HCT116 (cell line): Measurements from ENCODE around the gene AKAP11. TPM values are rescaled to one million over a fixed set of nuclear protein-coding genes. Genes with fewer than 3 reads are reported as not detected.

ENCODE experiments used
- ATAC-seq: fragments of 200-7000 bp; cut with Tn5 transposase; 2 replicates; pipeline ENCODE4 v1.9.1; 2020; ENCODE audit warnings: mild to moderate bottlenecking, moderate library complexity
- BruUV-seq: library from RNA; stranded (reverse); fragments of 400-500 nt; replicated peaks from 2 replicates; lab custom pipeline; 2021; lab: Mats Ljungman, UMichigan
- CTCF ChIA-PET: fragments of 300-600 bp; sonication (Branson Sonifier 250); formaldehyde crosslinking; loops from one replicate; lab custom pipeline; 2021; ENCODE audit warnings: antibody characterized with exemption; lab: Charles Lee
- POLR2A ChIA-PET: fragments of 300-600, 350-600 bp; sonication (Branson Sonifier 250); formaldehyde crosslinking; loops from one replicate; lab custom pipeline; 2021; ENCODE audit warnings: antibody characterized with exemption; lab: Charles Lee
- RAD21 ChIA-PET, 2 experiments: fragments of 300-600 bp; sonication (Branson Sonifier 250); formaldehyde crosslinking; loops; one replicate each; lab custom pipeline; 2023; ENCODE audit warnings: low total read pairs in 2 of 2; ENCODE audit not compliant: uncharacterized antibody in 2 of 2, unreplicated experiment in 2 of 2, low non-redundant PET in 1 of 2; lab: Charles Lee
- DNase-seq: peaks from one replicate; pipeline ENCODE4 v3.0.0-alpha.2; 2010; ENCODE audit warnings: low read depth, low spot score
- H2AFZ ChIP-seq: fragments of 200-600 bp; shearing (Covaris generic), sonication (generic); 2 replicates; pipeline ENCODE4 v1.6.1; 2017; ENCODE audit warnings: low read depth, mixed run types, mixed read lengths, antibody characterized with exemption, low read length; ENCODE audit not compliant: poor library complexity, severe bottlenecking
- H3K27ac ChIP-seq: 2 replicates; pipeline ENCODE4 v1.5.1; 2012; ENCODE audit warnings: low read depth, low read length
- H3K27me3 ChIP-seq: fragments of 200-600 bp; sonication (generic); 2 replicates; pipeline ENCODE4 v1.6.1; 2016; ENCODE audit warnings: mixed run types, low read length, mixed read lengths; ENCODE audit not compliant: insufficient read depth
- H3K36me3 ChIP-seq, 2 experiments: fragments of 200-500 bp in 1 of 2; fragments of 200-600 bp in 1 of 2; sonication (Bioruptor generic) in 1 of 2; sonication (generic) in 1 of 2; 2 replicates each; pipeline versions ENCODE4 v1.5.1 to v1.6.1; 2014 to 2016; ENCODE audit warnings: low read length in 2 of 2, inconsistent platforms in 1 of 2, mixed read lengths in 1 of 2, mixed run types in 1 of 2; ENCODE audit not compliant: insufficient read depth in 2 of 2, control insufficient read depth in 1 of 2
- H3K4me1 ChIP-seq, 2 experiments: fragments of 200-600 bp in 1 of 2; sonication (generic) in 1 of 2; 2 replicates each; pipeline versions ENCODE4 v1.5.1 to v1.6.1; 2012 to 2017; ENCODE audit warnings: low read length in 2 of 2, inconsistent platforms in 1 of 2, mild to moderate bottlenecking in 1 of 2, mixed read lengths in 1 of 2, mixed run types in 1 of 2, moderate library complexity in 1 of 2; ENCODE audit not compliant: insufficient read depth in 2 of 2, control insufficient read depth in 1 of 2
- H3K4me2 ChIP-seq: fragments of 200-600 bp; sonication (generic); 2 replicates; pipeline ENCODE4 v1.6.1; 2017; ENCODE audit warnings: mixed run types, low read length, mixed read lengths
- H3K4me3 ChIP-seq, 2 experiments: fragments of 200-600 bp in 1 of 2; sonication (generic) in 1 of 2; replicated peaks in 1 of 2; 2 replicates each; pipeline ENCODE4 v1.5.1; 2011 to 2016; ENCODE audit warnings: low read length in 2 of 2, control low read depth in 1 of 2, low read depth in 1 of 2, mild to moderate bottlenecking in 1 of 2, mixed read lengths in 1 of 2, mixed run types in 1 of 2
- H3K79me2 ChIP-seq: fragments of 200-600 bp; sonication (generic); 2 replicates; pipeline ENCODE4 v1.6.1; 2017; ENCODE audit warnings: mild to moderate bottlenecking, mixed run types, low read length, moderate library complexity, mixed read lengths; ENCODE audit not compliant: insufficient read depth
- H3K9ac ChIP-seq: fragments of 200-600 bp; sonication (generic); 2 replicates; pipeline ENCODE4 v1.6.1; 2016; ENCODE audit warnings: low read length, mixed read lengths
- H3K9me2 ChIP-seq: fragments of 200-600 bp; sonication (generic), shearing (Covaris generic); 2 replicates; pipeline ENCODE4 v1.6.1; 2017; ENCODE audit warnings: mixed run types, mild to moderate bottlenecking, moderate library complexity; ENCODE audit not compliant: insufficient read depth
- H3K9me3 ChIP-seq, 2 experiments: fragments of 200-500 bp in 1 of 2; fragments of 200-600 bp in 1 of 2; sonication (Bioruptor generic) in 1 of 2; sonication (generic) in 1 of 2; 2 replicates each; pipeline ENCODE4 v1.6.1; 2014 to 2017; ENCODE audit warnings: low read length in 2 of 2, mixed read lengths in 2 of 2, inconsistent platforms in 1 of 2, low read depth in 1 of 2, mild to moderate bottlenecking in 1 of 2, mixed run types in 1 of 2, moderate library complexity in 1 of 2; ENCODE audit not compliant: control insufficient read depth in 1 of 2, insufficient read depth in 1 of 2
- H4K20me1 ChIP-seq: fragments of 200-600 bp; sonication (generic), shearing (Covaris generic); 2 replicates; pipeline ENCODE4 v1.6.1; 2017; ENCODE audit warnings: mixed run types, mild to moderate bottlenecking, moderate library complexity; ENCODE audit not compliant: insufficient read depth
- CEBPB ChIP-seq: IDR thresholded peaks from 2 replicates; pipeline ENCODE4 v1.6.1; 2012; ENCODE audit warnings: low read depth
- CTCF ChIP-seq, 3 experiments: fragments of 200-600 bp in 1 of 3; sonication (generic) in 1 of 3; IDR thresholded peaks in 2 of 3; conservative IDR thresholded peaks in 1 of 3; 2 replicates each; pipeline ENCODE4 v1.5.1; 2012 to 2017; ENCODE audit warnings: low read depth in 2 of 3, low read length in 2 of 3, antibody characterized with exemption in 1 of 3, borderline replicate concordance in 1 of 3, control low read depth in 1 of 3, mild to moderate bottlenecking in 1 of 3, mixed read lengths in 1 of 3, mixed run types in 1 of 3, moderate library complexity in 1 of 3; ENCODE audit not compliant: insufficient read depth in 1 of 3
- EZH2 ChIP-seq: fragments of 200-600 bp; sonication (generic); IDR thresholded peaks from 2 replicates; pipeline ENCODE4 v1.6.1; 2017; ENCODE audit warnings: antibody characterized with exemption, mixed run types
- JUND ChIP-seq: IDR thresholded peaks from 2 replicates; pipeline ENCODE4 v1.6.1; 2012
- POLR2A ChIP-seq: IDR thresholded peaks from 2 replicates; pipeline ENCODE4 v1.7.0; 2011; ENCODE audit warnings: borderline replicate concordance; ENCODE audit not compliant: insufficient read depth, insufficient read length; ENCODE audit errors: extremely low read depth
- POLR2AphosphoS5 ChIP-seq: IDR thresholded peaks from 2 replicates; pipeline ENCODE4 v1.6.1; 2011; ENCODE audit warnings: mild to moderate bottlenecking, low read depth, low read length, moderate library complexity
- REST ChIP-seq: IDR thresholded peaks from 2 replicates; pipeline ENCODE4 v1.6.1; 2012; ENCODE audit warnings: low read depth
- SRF ChIP-seq: IDR thresholded peaks from 2 replicates; pipeline ENCODE4 v1.6.1; 2012; ENCODE audit warnings: low read depth
- ZBTB33 ChIP-seq: IDR thresholded peaks from 2 replicates; pipeline ENCODE4 v1.6.1; 2011; ENCODE audit warnings: mild to moderate bottlenecking, low read length, moderate library complexity; ENCODE audit not compliant: insufficient replicate concordance; ENCODE audit errors: extremely low read depth
- intact Hi-C: fragments of 100-400 bp; cut with micrococcal nuclease; formaldehyde crosslinking; loops from 2 replicates; pipeline ENCODE4 v1.10.0; 2022
- total RNA-seq: library from RNA; stranded (reverse); gene quantifications from one replicate; pipeline ENCODE4 v1.2.1, GENCODE V29; 2021; ENCODE audit not compliant: unreplicated experiment

AKAP11 gene
- total RNA-seq, 1 experiment from 2014 or later = 21.7 TPM

GRCh38 chr13:42239644-42240043 lies 32.3 kb upstream of the AKAP11 start:
- no peak overlapping the region for H2AFZ ChIP-seq
- H3K27me3 ChIP-seq = no peaks in the 10 kb centered on the region
- H3K9me3 ChIP-seq = no peaks in the 10 kb centered on the region
- H3K27ac ChIP-seq = no peak overlapping the region
- ChIA-PET CTCF (no interaction called here), POLR2A (no interaction called here), RAD21 (no interaction called here)
- ATAC-seq = no peak
- no peaks in the 10 kb centered on the region for H4K20me1 ChIP-seq
- H3K36me3 ChIP-seq = no peaks in the 10 kb centered on the region
- intact Hi-C loops = no loop called here
- no TSS peak for BruUV-seq
- no peak for DNase-seq
- no peaks in the 10 kb centered on the region for H3K4me1 ChIP-seq
- H3K9me2 ChIP-seq = no peaks in the 10 kb centered on the region
- H3K4me3 ChIP-seq = no peak overlapping the region
- TF ChIP-seq CEBPB = no peak
- H3K4me2 ChIP-seq = no peak overlapping the region
- no peaks in the 10 kb centered on the region for H3K79me2 ChIP-seq
- H3K9ac ChIP-seq = no peak overlapping the region

GRCh38 chr13:42246541-42246940 lies 25.4 kb upstream of the AKAP11 start:
- Histone ChIP-seq H3K4me3 (no peak overlapping the region), H3K4me1 (no peaks in the 10 kb centered on the region), H3K79me2 (no peaks in the 10 kb centered on the region), H4K20me1 (no peaks in the 10 kb centered on the region), H3K4me2 (no peak overlapping the region), H3K27me3 (no peaks in the 10 kb centered on the region), H2AFZ (no peak overlapping the region), H3K9me3 (no peaks in the 10 kb centered on the region), H3K9me2 (no peaks in the 10 kb centered on the region), H3K27ac (no peak overlapping the region), H3K36me3 (no peaks in the 10 kb centered on the region), H3K9ac (no peak overlapping the region)
- POLR2A ChIA-PET = no interaction called here
- ATAC-seq (no peak), DNase-seq (no peak)
- no TSS peak for BruUV-seq
- intact Hi-C loops = no loop called here
- RAD21 ChIA-PET = no interaction called here
- TF ChIP-seq SRF = no peak
- TF ChIP-seq JUND = no peak
- no peak for TF ChIP-seq ZBTB33
- no peak for TF ChIP-seq POLR2A
- no peak for TF ChIP-seq POLR2AphosphoS5
- no peak for TF ChIP-seq EZH2
- no peak for TF ChIP-seq REST
- TF ChIP-seq CTCF (IDR thresholded peaks at IDR 0.05 in 2 of 3, conservative IDR thresholded peaks at IDR 0.05 in 1 of 3; ENCODE audit: borderline replicate concordance in 1 of 3, insufficient read depth in 1 of 3, low read depth in 2 of 3, low read length in 2 of 3) = no peak
- CTCF ChIA-PET = no interaction called here
